ENCODE results near the gene SECISBP2L.
"Not testable (repeated sequence)": the region's sequence is repeated elsewhere in the genome, so short reads cannot be mapped to it uniquely, and the experiment has no call there.

The SECISBP2L gene

DNA sequence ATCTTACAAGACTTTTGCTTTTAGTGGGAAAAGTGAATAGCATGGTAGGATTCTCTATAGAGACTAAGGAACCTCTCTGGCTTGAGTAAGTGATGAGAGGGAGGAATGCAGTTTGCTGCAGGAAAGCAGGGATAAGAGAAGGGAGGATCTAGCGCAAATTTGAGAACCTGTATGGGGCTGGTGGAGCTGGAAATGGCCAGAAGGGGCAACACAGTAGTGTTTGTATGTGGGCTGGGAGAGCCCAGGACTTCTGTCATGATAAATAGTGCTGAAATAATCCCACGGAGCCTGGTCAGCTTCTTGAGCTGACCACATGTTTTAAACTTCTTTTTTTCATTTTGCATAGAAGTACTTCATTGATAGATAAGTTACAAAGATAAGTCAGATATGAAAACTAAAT lies 71.4 kb downstream of the SECISBP2L start:
- DNase-seq (ENCODE audit: low read depth), result no peak
- no peak overlapping the region for H3K4me3 ChIP-seq (ENCODE audit: low read depth, low read length)

- no peak overlapping the region for H3K4me3 ChIP-seq (ENCODE audit: low read depth, low read length)
- no peak for DNase-seq (ENCODE audit: low read depth)
These were observed 73.3 kb downstream of the SECISBP2L start for GRCh38 chr15:48972750-48973503.

DNA sequence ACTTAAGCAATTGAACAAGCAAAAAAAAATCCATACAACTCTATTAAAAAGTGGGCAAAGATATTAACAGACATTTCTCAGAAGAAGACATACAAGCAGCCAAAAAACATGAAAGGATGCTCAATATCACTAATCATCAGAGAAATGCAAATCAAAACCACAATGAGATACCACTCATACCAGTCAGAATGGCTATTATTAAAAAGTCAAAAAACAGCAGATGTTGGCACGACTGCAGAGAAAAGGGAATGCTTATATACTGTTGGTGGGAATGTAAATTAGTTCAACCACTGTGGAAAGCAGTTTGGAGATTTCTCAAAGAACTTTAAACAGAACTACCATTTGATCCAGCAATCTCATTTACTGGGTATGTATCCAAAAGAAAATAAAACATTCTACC lies 75.3 kb downstream of the SECISBP2L start:
- not testable (repeated sequence) for DNase-seq (ENCODE audit: low read depth); H3K4me3 ChIP-seq (ENCODE audit: low read depth, low read length)

GRCh38 chr15:48968066-48968465 lies 78.2 kb downstream of the SECISBP2L start:
- H3K4me3 ChIP-seq (ENCODE audit: low read depth, low read length), result no peak overlapping the region
- DNase-seq (ENCODE audit: low read depth), result no peak

DNA sequence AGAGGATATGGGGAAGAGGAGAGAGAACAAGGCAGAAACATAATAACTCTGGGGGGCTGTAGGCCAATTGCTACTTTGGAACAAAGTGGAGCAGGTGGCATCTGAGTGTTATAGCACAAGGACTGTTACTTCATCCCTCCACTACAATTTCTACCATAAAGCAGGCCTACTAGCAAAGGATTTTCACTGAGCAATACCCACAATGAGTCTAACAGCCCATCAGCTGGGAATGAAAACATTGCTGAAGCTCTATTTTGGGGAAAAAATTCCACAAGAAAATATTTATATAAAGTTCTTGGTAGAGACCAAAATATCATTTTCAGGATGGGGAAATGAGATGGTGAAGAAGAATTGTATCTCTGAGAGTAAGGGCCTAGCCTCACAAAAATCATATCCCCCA lies 78.9 kb downstream of the SECISBP2L start:
- H3K4me3 ChIP-seq (ENCODE audit: low read depth, low read length), result no peak overlapping the region
- no peak for DNase-seq (ENCODE audit: low read depth)

DNA sequence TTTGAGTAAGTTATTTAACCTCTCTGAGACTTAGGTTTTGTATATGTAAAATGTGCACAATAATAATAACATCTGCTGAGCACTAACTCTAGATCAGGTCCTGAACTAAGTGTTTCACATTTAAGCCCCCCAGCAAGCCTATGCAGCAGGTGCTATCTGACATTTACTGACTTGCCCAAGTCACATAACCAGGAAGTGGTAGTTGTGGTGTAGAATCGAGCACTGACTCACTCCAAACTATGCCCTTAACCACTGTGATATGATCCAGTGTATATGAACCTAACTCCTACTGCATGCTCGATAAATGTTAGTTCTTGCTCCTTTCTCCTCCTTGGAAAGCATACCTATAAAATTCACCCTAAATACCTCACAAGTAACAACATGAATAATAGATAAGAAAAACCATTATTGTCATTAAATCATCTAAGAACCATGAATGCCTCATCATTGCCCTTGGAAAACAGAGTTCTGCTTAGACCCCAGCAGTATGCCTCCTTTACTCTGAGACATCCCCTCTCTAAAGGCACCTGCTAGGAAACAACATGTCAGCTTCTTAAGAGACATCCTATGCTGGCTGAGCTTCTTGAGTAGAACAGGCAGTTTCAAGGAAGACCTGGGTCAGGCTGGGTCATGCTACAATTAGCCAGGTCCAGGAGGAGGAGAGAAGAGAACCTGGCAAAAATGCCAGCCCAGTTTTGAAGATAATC lies 79.5 kb downstream of the SECISBP2L start:
- peak; percentile 36 for DNase-seq (ENCODE audit: low read depth)
- H3K4me3 ChIP-seq (ENCODE audit: low read depth, low read length), result no peak overlapping the region

DNA sequence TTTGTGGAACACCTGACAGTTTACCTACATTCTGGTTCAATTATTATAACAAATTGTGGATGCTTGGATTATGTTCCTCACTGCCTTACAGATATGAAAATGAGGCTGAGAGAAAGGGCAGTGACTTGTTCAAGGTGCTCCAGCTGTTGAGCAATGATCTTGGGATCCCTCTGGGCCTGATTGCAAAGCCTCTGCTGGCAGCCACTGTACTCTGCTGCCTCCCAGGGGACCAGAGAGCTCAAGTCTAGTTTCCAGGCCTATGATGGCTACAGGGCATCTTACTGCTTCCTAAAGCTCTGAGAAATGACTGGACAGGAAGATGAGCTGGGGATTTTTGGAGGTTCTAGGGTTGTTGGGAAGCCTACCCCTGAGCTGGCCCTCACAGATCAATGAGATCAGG lies 80.3 kb downstream of the SECISBP2L start:
- no peak for DNase-seq (ENCODE audit: low read depth)
- no peak overlapping the region for H3K4me3 ChIP-seq (ENCODE audit: low read depth, low read length)

- DNase-seq (ENCODE audit: low read depth), result no peak
- no peak overlapping the region for H3K4me3 ChIP-seq (ENCODE audit: low read depth, low read length)
These were observed 81.3 kb downstream of the SECISBP2L start for GRCh38 chr15:48964898-48965297.

- DNase-seq (ENCODE audit: low read depth), result peak; percentile 71
- peak within 1 kb of the TSS; percentile 64 for H3K4me3 ChIP-seq (ENCODE audit: low read depth, low read length)
These were observed 82.6 kb downstream of the SECISBP2L start, which contains the start of gene SHC4 for GRCh38 chr15:48963524-48964113. SHC4 (minus strand) TSS chr15:48963919; CDS start chr15:48963015, 904 bp downstream.

DNA sequence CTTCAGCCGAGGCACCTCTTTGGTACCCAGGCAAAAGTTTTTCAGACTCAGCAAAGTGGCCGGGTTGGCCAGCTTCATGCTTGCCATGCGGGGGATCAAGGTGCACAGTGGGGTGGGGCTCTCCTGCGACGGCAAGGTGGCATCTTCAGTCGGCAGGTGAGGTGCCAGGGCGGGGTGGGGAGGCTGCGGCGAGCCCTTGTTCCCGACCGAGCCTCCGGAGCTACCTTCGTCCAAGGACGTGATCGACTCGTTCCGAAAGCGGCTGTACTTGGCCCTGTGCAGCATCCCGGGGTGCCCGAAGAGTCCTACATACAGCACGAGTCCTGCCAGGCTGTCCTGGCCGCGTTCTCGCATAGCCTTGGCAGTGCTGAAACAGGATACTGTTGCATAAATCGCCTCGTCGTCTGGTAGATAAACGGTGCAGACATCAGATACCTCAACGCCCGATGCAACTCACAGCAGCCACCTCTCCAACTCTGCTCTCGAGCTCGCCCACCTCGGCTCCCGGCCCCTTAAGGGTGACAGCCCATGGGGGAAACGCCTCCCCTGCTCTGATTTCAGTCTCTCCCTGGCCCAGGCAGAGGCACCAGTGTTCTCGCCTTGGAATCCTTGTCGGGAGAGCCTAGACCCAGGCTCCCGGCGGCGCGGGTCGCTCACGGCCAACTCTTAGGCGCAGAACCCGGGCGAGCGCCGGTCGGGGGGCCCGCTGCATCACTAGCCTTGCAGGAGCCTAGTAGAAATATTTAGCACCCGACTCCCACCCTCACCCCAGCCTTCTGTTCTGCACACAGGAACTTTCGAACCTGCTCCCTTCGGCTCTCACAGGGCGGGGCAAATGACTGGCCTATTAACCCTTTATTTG lies 83.4 kb downstream of the SECISBP2L start:
- DNase-seq (ENCODE audit: low read depth), result no peak
- H3K4me3 ChIP-seq (ENCODE audit: low read depth, low read length), result peak overlapping the region; percentile 64

DNA sequence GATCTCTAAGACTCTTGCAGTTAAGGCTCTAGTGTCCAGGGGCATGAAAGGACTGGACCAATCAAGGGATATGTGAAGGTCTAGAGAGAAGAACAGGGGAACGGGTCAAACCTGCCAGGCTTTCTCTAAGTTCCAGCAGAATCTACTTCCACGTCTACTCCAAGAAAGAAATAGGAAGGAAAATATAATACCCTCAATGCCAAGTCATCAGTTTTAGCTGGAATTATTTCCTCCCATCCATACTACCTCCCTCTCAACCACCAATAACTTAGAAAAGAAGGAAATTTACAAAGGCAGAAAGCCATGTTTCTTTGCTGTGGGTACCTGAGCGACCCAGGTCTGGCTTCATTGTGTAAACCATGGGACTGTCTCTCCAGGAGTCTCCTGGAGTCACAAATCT lies 90.3 kb downstream of the SECISBP2L start:
- no peak overlapping the region for H3K4me3 ChIP-seq (ENCODE audit: low read depth, low read length)
- no peak for DNase-seq (ENCODE audit: low read depth)

- no peak for DNase-seq (ENCODE audit: low read depth)
- H3K4me3 ChIP-seq (ENCODE audit: low read depth, low read length), result no peak overlapping the region
These were observed 90.9 kb downstream of the SECISBP2L start for GRCh38 chr15:48955370-48955769.

DNA sequence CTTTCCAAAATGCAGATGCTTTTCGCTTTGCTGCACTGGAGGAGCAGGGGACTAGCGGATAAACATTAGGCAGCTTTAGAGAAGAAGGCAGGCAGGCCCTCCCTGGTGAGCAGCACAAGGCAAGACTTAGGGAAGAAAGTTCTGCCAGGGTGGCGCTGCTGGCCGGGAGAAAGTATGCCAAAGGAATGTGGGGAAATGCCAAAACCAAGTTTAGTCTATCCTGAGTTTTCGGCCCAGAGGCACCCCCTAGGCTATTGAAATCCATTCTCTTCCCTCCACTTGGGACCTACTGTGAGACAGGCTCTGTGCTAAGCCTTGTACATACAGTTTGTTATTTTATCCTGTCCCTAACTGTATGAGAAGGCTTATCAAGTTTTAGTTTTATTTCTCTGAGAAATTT lies 91.7 kb downstream of the SECISBP2L start:
- no peak for DNase-seq (ENCODE audit: low read depth)
- H3K4me3 ChIP-seq (ENCODE audit: low read depth, low read length), result no peak overlapping the region

- no peak overlapping the region for H3K4me3 ChIP-seq (ENCODE audit: low read depth, low read length)
- DNase-seq (ENCODE audit: low read depth), result no peak
These were observed 99.4 kb downstream of the SECISBP2L start for GRCh38 chr15:48946840-48947187.

- DNase-seq (ENCODE audit: low read depth), result no peak
These were observed 100.0 kb downstream of the SECISBP2L start for GRCh38 chr15:48946074-48946839.

GRCh38 chr15:48945386-48945785 lies 100.9 kb downstream of the SECISBP2L start:
- DNase-seq (ENCODE audit: low read depth), result no peak
- H3K4me3 ChIP-seq (ENCODE audit: low read depth, low read length), result no peak overlapping the region

More at GRCh38 chr15:48946074-48946839, 100.0 kb downstream of the SECISBP2L start:
- no peak overlapping the region for H3K4me3 ChIP-seq (ENCODE audit: low read depth, low read length)

DNA sequence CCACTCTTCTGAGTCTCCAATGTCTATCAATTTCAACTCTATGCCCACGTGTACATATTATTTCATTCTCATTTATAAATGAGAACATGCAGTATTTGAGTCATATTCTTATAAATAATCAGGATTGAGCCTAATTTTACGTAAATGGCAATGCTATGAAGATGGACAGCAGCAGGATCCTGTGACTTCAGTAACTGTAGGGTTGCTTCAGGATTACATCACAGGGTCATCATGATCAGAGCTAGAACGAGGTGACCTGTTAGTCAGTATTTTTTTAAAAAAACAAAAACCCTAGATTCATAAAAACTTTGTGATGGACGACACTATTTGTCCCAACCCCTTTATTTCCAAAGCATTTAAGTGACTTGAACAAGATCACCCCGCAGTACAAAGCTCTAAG lies 104.3 kb downstream of the SECISBP2L start:
- H3K4me3 ChIP-seq (ENCODE audit: low read depth, low read length), result no peak overlapping the region
- DNase-seq (ENCODE audit: low read depth), result no peak

- DNase-seq (ENCODE audit: low read depth), result peak; percentile 99
- no peak overlapping the region for H3K4me3 ChIP-seq (ENCODE audit: low read depth, low read length)
These were observed 105.7 kb downstream of the SECISBP2L start for GRCh38 chr15:48940508-48940907.

- no peak overlapping the region for H3K4me3 ChIP-seq (ENCODE audit: low read depth, low read length)
- peak; percentile 97 for DNase-seq (ENCODE audit: low read depth)
These were observed 106.6 kb downstream of the SECISBP2L start for GRCh38 chr15:48939648-48940047.
